NOMO-1 treated with dmso at 0.1 percent for 144 hours (cell line): ENCODE results near the gene MEI4.
"Not testable (repeated sequence)": the region's sequence is repeated elsewhere in the genome, so short reads cannot be mapped to it uniquely, and the experiment has no call there.

ENCODE experiments used
- DNase-seq: peaks from one replicate; lab custom pipeline; 2025; ENCODE audit not compliant: unreplicated experiment; lab: John Stamatoyannopoulos, UW

MEI4 gene

GRCh38 chr6:77674211-77674610 lies 21.4 kb downstream of the MEI4 start:
- DNase-seq: no peak

GRCh38 chr6:77678048-77678447 lies 25.2 kb downstream of the MEI4 start:
- DNase-seq: no peak

- no peak for DNase-seq
These were observed 30.7 kb downstream of the MEI4 start for GRCh38 chr6:77683515-77683914.

- DNase-seq: no peak
These were observed 34.1 kb downstream of the MEI4 start for GRCh38 chr6:77686931-77687330.

- no peak for DNase-seq
These were observed 35.8 kb downstream of the MEI4 start for GRCh38 chr6:77688649-77689048.

- DNase-seq: not testable (repeated sequence)
These were observed 47.3 kb downstream of the MEI4 start for GRCh38 chr6:77700095-77700494.

- DNase-seq: no peak
These were observed 54.8 kb downstream of the MEI4 start for GRCh38 chr6:77707603-77708002.

GRCh38 chr6:77715588-77715987 lies 62.7 kb downstream of the MEI4 start:
- no peak for DNase-seq

- no peak for DNase-seq
These were observed 63.5 kb downstream of the MEI4 start for GRCh38 chr6:77716311-77716710.

- not testable (repeated sequence) for DNase-seq
These were observed 83.2 kb downstream of the MEI4 start for GRCh38 chr6:77736010-77736409.

- no peak for DNase-seq
These were observed 87.5 kb downstream of the MEI4 start for GRCh38 chr6:77740380-77740779.

GRCh38 chr6:77752156-77752555 lies 99.3 kb downstream of the MEI4 start:
- DNase-seq: not testable (repeated sequence)

- DNase-seq: no peak
These were observed 109.5 kb downstream of the MEI4 start for GRCh38 chr6:77762386-77762785.

- DNase-seq: no peak
These were observed 110.3 kb downstream of the MEI4 start for GRCh38 chr6:77763124-77763523.

- DNase-seq: no peak
These were observed 111.5 kb downstream of the MEI4 start for GRCh38 chr6:77764364-77764763.

GRCh38 chr6:77773157-77773822 lies 120.5 kb downstream of the MEI4 start:
- DNase-seq: no peak

GRCh38 chr6:77774457-77774856 lies 121.6 kb downstream of the MEI4 start:
- DNase-seq: no peak

GRCh38 chr6:77776441-77776840 lies 123.6 kb downstream of the MEI4 start:
- DNase-seq: no peak

- DNase-seq: no peak
These were observed 125.7 kb downstream of the MEI4 start for GRCh38 chr6:77778527-77778926.

- no peak for DNase-seq
These were observed 134.2 kb downstream of the MEI4 start for GRCh38 chr6:77786935-77787629.

- no peak for DNase-seq
These were observed 144.3 kb downstream of the MEI4 start for GRCh38 chr6:77796824-77797809.

GRCh38 chr6:77812304-77812703 lies 159.5 kb downstream of the MEI4 start:
- DNase-seq: no peak
